Measurements from ENCODE around the gene TMEM178B.

DNA sequence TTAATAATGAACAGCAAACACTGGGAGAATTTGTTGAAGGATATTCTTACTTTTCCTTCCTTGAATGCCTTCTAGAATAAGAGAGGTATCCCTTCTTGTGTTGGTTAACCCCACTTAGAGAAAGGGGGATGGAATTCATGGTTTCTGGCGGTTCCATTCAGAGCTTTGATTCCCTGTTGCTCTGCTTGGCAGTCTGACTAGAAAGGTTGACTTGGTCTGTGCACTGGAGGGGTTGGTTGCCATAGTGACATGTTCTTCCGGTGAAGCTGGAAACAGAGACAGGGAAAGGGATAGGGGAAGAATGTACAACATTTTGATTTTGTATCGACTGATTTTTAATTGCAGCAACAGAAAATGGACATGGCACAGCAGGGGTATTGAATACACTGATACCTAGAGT is 2.5 kb downstream of the TMEM178B start:
- TF ChIP-seq CTCF (conservative IDR thresholded peaks at IDR 0.05; ENCODE audit: low read depth, low read length) (no peak), SMC3 (IDR thresholded peaks at IDR 0.05; ENCODE audit: low read depth, low read length) (no peak)

Measured in IMR-90 (cell line).